HUDEP-2 (cell line): ENCODE measurements around the gene LRP6.
"Not testable (repeated sequence)": the region's sequence is repeated elsewhere in the genome, so short reads cannot be mapped to it uniquely, and the experiment has no call there.

Experiments
- DNase-seq, 76 experiments: peaks; one replicate each; lab custom pipeline; 2025; ENCODE audit not compliant: unreplicated experiment in 76 of 76; lab: John Stamatoyannopoulos, UW

LRP6 gene

GRCh38 chr12:12185414-12185813 is 81.4 kb downstream of the LRP6 start:
- no peak for DNase-seq

GRCh38 chr12:12182703-12183365 is 84.0 kb downstream of the LRP6 start:
- no peak for DNase-seq

GRCh38 chr12:12181511-12181910 is 85.3 kb downstream of the LRP6 start:
- DNase-seq = no peak

DNA sequence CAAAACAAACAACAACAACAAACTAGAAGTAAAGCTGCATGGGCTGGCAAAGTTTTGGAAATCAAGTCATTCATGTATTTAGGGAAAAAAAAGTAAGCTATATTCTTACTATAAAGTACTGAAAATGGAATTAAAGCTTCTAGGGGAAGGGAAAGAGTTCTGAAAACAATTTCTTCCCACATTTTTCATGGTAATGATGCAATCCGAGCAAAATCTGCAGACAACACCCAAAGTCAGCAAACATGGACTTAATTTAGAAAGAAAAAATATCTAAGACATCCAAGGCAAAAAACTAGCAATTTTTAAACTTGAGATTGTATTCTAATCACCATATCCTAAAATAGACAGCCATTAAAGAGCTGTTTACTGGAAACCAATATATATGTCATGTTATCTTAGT is 86.3 kb downstream of the LRP6 start:
- DNase-seq = no peak

GRCh38 chr12:12180136-12180535 is 86.7 kb downstream of the LRP6 start:
- DNase-seq = no peak

DNA sequence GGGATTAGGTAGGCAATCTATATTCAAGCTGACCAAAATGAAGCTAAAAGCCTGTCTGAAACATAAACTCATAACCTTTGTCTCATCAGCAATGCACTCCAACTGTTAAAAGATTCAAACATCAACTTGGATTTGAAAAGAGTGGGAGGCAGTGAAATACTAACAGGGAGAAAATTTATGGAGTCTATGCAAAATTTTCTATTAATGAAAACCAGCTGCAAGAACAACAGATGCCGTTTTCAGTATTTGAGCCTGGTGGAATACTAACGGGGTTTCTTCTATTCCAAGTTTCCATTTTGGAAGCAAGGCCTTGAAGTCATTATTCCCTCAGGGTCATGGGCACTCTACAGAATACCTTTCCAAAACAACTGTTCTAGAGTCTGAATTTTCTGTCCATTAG is 88.3 kb downstream of the LRP6 start:
- no peak for DNase-seq

DNA sequence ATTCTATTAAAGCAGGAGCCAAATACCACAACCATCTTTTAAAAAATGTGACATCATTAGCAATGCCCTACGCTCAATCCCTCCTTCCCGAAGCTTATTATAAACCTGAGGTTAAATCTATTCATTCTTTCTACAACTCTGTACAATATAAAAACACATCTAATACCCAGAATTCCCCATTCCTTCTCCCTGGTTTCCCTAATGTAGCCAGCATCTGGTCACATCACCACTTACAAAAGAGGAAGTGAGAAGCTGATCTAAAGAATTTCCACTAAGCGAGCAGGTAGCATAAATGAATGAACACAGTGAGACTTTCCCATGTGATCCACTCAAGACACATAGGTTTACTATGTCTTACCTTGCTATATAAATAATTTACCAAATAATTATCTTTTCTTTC is 90.4 kb downstream of the LRP6 start:
- DNase-seq = no peak

GRCh38 chr12:12171991-12172511 is 94.8 kb downstream of the LRP6 start:
- peak in 7 of 76 experiments; percentile 1 to 21 (median 15) for DNase-seq

DNA sequence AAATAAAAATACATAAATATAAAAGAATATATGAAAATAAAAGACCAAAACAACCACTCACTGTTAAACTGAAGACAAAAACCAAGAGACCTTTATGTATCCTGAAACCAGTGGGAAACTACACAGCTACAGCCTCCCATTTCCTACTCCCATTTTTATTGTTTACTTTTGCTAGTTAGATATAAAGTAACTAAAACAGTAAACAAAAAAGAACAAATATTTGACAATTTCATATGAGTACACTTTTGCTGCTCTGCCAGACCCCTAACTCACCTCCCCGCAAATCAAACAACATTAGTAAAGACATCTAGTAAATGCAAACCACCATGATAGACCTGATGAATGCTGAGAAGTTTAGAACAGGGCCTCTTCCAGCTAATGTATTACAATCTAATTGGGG is 99.0 kb downstream of the LRP6 start:
- DNase-seq = no peak

- DNase-seq = no peak
These were observed 100.1 kb downstream of the LRP6 start for GRCh38 chr12:12166751-12167150.

GRCh38 chr12:12159988-12160387 is 106.9 kb downstream of the LRP6 start:
- DNase-seq = no peak

DNA sequence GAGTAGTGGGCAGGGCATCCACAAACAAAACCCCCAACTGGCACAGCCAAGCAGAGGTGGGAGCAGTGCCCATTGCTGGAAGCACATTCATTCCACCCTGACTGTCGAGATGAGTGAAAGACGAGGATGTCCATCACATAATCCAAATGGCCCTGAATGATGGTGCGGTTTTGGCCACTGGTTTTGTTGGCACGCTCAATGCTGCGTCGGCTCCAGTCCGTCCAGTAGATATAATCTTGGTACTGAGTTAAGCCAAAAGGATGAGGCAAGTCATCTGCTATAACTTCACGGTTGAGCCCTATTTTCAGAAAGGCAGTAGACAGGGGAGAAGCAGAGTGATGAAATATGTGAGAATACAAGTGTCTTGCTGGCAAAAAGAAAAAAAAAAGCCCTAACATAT is 108.0 kb downstream of the LRP6 start:
- no peak for DNase-seq

DNA sequence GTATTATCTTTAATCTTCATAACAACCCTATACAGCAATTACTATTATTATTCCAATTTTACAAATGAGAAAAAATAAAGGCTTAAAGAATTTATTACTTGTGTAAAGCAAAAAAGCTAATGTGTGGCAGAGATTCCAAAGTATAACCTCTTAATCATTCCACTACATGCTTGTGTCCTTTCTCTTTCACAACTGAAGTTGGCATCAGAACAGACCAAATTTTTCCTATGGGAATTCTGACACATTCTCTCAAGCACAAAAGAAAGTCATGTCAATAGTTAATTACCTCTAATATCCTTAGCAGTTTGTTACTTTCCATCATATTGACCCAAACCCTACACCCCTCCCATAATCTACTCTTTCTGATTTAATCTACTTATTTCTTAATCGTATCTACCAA is 109.4 kb downstream of the LRP6 start:
- no peak for DNase-seq

DNA sequence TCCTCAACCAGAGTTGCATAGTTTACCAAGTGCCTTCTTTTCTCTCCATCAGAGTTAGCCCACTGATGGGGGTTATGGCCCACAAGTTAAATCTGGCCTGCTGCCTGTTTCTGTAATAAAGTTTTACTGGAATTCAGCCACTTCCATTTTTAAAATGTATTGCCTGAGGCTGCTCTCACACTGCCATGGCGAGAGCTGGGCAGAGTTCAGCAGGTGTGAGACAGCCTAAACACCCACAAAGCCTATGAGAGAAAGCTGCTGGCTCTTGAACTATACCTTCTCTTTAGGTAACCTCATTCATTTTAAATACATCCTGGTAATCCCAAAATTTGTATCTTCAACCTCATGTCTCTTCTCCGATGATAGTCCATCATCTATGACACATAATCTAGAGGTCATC is 110.0 kb downstream of the LRP6 start:
- DNase-seq = no peak

DNA sequence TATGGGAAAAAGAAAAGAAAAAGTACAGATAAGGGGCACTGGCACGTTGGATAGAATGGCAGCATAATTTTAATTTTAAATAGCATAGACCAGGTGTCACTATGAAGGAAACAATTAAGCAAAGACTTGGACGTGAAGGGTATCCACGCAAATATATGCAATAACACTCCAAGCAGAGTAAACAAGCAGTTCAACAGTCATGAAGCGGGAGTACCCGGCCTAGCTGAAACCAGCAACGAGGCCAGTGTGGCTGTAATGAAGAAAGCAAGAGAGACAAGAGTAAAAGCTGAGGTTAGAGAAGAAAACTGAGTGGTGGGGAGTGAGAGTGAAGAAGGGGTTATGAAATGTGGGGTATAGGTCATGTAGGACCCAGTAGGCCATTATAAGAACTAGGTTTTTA is 110.7 kb downstream of the LRP6 start:
- DNase-seq = no peak

GRCh38 chr12:12153596-12153995 is 113.2 kb downstream of the LRP6 start:
- no peak for DNase-seq

DNA sequence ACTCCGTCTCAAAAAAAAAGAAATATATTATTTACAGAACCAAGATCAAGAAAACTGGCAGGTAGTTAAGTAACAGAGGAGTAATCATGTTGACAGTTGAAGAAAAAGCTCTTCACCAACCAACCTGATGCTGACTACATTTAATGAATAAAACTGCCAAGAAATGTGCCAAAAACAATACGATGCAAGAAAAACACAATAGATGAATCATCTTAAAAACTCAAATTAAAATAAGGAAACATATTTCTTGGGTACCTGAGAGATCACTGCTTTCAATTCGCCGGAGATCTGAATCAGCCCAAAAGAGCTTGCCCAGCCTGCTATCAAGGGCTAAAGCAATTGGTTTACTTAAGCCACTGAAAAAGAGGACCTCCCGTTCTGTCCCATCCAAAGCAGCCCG is 119.7 kb downstream of the LRP6 start:
- no peak for DNase-seq

DNA sequence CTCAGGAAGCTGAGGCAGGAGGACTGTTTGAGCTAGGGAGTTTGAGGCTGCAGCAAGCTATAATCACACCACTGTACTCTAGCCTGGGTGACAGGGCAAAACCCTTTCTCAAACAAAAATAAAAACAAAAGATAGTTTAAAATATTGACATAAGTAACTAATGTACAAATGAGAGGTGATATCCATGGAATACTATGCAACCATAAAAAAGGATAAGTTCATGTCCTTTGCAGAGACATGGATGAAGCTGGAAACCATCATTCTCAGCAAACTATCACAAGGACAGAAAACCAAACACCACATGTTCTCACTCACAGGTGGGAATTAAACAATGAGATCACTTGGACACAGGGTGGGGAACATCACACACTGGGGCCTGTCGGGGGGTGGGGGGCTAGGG is 122.3 kb downstream of the LRP6 start:
- not testable (repeated sequence) for DNase-seq

GRCh38 chr12:12141000-12141399 is 125.8 kb downstream of the LRP6 start:
- DNase-seq = no peak

DNA sequence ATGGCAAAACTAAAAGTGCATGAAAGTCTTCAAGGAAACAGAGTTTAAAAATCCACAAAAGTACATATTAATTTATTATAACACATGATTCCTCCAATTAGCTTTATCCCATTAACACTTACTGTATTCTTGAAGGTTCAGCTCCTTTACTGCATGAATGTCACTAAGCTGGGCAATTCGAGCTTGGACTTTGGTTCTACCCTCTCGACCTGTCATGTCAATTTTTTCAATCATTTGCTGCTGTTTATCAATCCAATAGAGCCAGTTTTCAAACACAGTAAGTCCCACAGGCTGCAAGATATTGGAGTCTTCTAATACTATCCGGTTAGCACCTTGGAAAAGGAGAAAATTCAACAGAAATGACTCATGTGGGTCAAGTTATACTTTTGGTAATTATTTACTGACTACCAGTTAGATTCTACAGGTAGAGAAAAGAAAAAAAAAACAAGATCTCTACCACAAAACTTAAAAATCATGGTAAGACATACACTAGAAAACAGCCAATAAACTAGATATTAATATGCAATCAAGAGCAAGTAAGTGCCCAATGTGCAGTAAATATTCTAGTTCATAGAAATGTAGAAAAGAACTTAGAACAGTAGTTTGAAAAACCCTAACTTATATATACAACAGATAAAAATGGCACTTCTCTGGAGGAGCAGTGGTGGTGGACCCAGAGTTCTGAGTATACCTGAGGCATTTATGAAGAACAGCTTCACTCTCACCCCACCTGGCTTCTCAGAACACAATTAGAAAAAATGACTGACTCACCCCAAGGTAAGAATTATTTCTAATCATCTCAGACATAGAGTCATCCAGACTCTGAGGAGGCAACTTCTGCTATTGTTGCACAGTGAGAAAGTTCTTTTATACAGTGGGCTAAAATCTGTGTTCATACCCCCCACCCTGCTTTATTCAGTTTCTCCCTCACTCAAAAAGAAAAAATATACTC is 128.4 kb downstream of the LRP6 start:
- no peak for DNase-seq

- DNase-seq = no peak
These were observed 133.1 kb downstream of the LRP6 start for GRCh38 chr12:12133785-12134184.

- DNase-seq = no peak
These were observed 133.6 kb downstream of the LRP6 start for GRCh38 chr12:12133259-12133658.
